Vagina (tissue), 2 donors: ENCODE data around the gene CSAG2.
"Not testable (repeated sequence)": the region's sequence is repeated elsewhere in the genome, so short reads cannot be mapped to it uniquely, and the experiment has no call there.

Experiments used
- CTCF ChIP-seq, 3 experiments: fragments of 450-650 bp in 2 of 3; fragments of 200-600 bp in 1 of 3; sonication (generic) in 1 of 3; IDR thresholded peaks; one replicate each; pipeline ENCODE4 v1.5.1; 2017 to 2019; ENCODE audit warnings: antibody characterized with exemption in 3 of 3, mild to moderate bottlenecking in 2 of 3, moderate library complexity in 2 of 3
- POLR2A ChIP-seq, 2 donors: fragments of 450-650 bp; IDR thresholded peaks; one replicate each; pipeline ENCODE4 v1.6.1; 2017; ENCODE audit warnings: antibody characterized with exemption in 2 of 2, mild to moderate bottlenecking in 2 of 2, moderate library complexity in 2 of 2

GRCh38 chrX:152674652-152675051 lies 34.4 kb downstream of the CSAG2 start:
- TF ChIP-seq POLR2A, CTCF (IDR thresholded peaks at IDR 0.05): not testable (repeated sequence)
